HG02870 (cell line): ENCODE data around the gene GPANK1.

Experiments used
- ATAC-seq: cut with Tn5 transposase; IDR thresholded peaks from one replicate; pipeline ENCODE4 v1.9.1; 2021; ENCODE audit warnings: mild to moderate bottlenecking, moderate library complexity; ENCODE audit not compliant: unreplicated experiment

Gene GPANK1

GRCh38 chr6:31663961-31664789 is 622 bp downstream of the GPANK1 start:
- no peak for ATAC-seq

- ATAC-seq = no peak
Observed at GRCh38 chr6:31663126-31663960, 1.5 kb downstream of the GPANK1 start.

GRCh38 chr6:31662124-31662723 is 2.6 kb downstream of the GPANK1 start:
- no peak for ATAC-seq

GRCh38 chr6:31661262-31662123 is 3.3 kb downstream of the GPANK1 start:
- no peak for ATAC-seq

GRCh38 chr6:31660381-31661261 is 4.2 kb downstream of the GPANK1 start, which contains the start of gene C6orf47:
Gene C6orf47, minus strand, starts transcription at chr6:31660778. Its CDS starts 831 bp downstream, at chr6:31659947.
- peak; percentile 41 for ATAC-seq

GRCh38 chr6:31659649-31660380 is 5.0 kb downstream of the GPANK1 start:
- ATAC-seq = no peak

- no peak for ATAC-seq
Observed at GRCh38 chr6:31658983-31659648, 5.7 kb downstream of the GPANK1 start.

GRCh38 chr6:31658158-31658688 is 6.6 kb downstream of the GPANK1 start:
- ATAC-seq = no peak

GRCh38 chr6:31657406-31658157 is 7.2 kb downstream of the GPANK1 start:
- no peak for ATAC-seq

GRCh38 chr6:31655349-31656237 is 9.2 kb downstream of the GPANK1 start, which contains the start of gene APOM:
Gene APOM, plus strand, starts transcription at chr6:31655894. Its CDS starts 73 bp downstream, at chr6:31655967.
- ATAC-seq = no peak

GRCh38 chr6:31654574-31655348 is 10.0 kb downstream of the GPANK1 start:
- ATAC-seq = no peak

GRCh38 chr6:31652925-31653724 is 11.7 kb downstream of the GPANK1 start:
- peak; percentile 63 for ATAC-seq

GRCh38 chr6:31651602-31652191 is 13.1 kb downstream of the GPANK1 start:
- peak; percentile 25 for ATAC-seq

GRCh38 chr6:31645325-31645724 is 19.5 kb downstream of the GPANK1 start:
- no peak for ATAC-seq
